RWPE1 (cell line): ENCODE data around the gene MBTD1.
"Not testable (repeated sequence)": the region's sequence is repeated elsewhere in the genome, so short reads cannot be mapped to it uniquely, and the experiment has no call there.

Source experiments
- CTCF ChIA-PET: fragments of 350-600 bp; sonication (Branson Sonifier 250); formaldehyde crosslinking; extraction: SDS; loops from one replicate; lab custom pipeline; 2021; lab: Yijun Ruan, JAX
- POLR2A ChIA-PET: fragments of 400-600 bp; formaldehyde crosslinking; extraction: SDS; loops from one replicate; lab custom pipeline; 2020; ENCODE audit warnings: antibody characterized with exemption; ENCODE audit not compliant: low non-redundant PET; lab: Yijun Ruan, JAX
- DNase-seq: peaks from one replicate; pipeline ENCODE4 v3.0.0; 2012; ENCODE audit warnings: low spot score
- H3K27ac ChIP-seq: fragments of 450-650 bp; 2 replicates; pipeline ENCODE4 v1.5.1; 2017
- CTCF ChIP-seq: fragments of 450-650 bp; conservative IDR thresholded peaks from 2 replicates; pipeline ENCODE4 v1.5.1; 2017; ENCODE audit warnings: low read depth, mild to moderate bottlenecking

The MBTD1 gene

GRCh38 chr17:51259564-51260236 lies at the start of gene MBTD1:
MBTD1 (minus strand) TSS chr17:51260049; CDS start chr17:51225161, 34,888 bp downstream.
- ChIA-PET POLR2A (no interaction called here), CTCF (no interaction called here)
- H3K27ac ChIP-seq, result peak within 1 kb of the TSS; percentile 96
- peak; percentile 96 for DNase-seq
- TF ChIP-seq CTCF, result no peak

- ChIA-PET CTCF (no interaction called here), POLR2A (no interaction called here)
- no peak for DNase-seq
- no peak overlapping the region for H3K27ac ChIP-seq
- TF ChIP-seq CTCF, result no peak
Observed at GRCh38 chr17:51305182-51305581, 45.3 kb upstream of the MBTD1 start.

GRCh38 chr17:51299859-51300258 lies 40.0 kb upstream of the MBTD1 start:
- ChIA-PET CTCF (interaction anchor here (1.8 kb wide), 1 partner anchor 235 kb away, joined by 16 read pairs; no protein-coding TSS in a partner anchor), POLR2A (no interaction called here)
- H3K27ac ChIP-seq, result no peak overlapping the region
- DNase-seq, result no peak
- no peak for TF ChIP-seq CTCF

GRCh38 chr17:51298508-51299371 lies 38.9 kb upstream of the MBTD1 start:
- no peak overlapping the region for H3K27ac ChIP-seq
- peak; percentile 80 for TF ChIP-seq CTCF
- peak; percentile 31 for DNase-seq
- ChIA-PET CTCF (interaction anchor here (0.5 to 1.8 kb wide), 11 partner anchors 9 to 334 kb away, joined by 3 to 16 read pairs (median 3); no protein-coding TSS in a partner anchor), POLR2A (no interaction called here)

GRCh38 chr17:51294338-51294737 lies 34.5 kb upstream of the MBTD1 start:
- CTCF ChIA-PET, result not testable (repeated sequence)

GRCh38 chr17:51289696-51290111 lies 29.9 kb upstream of the MBTD1 start:
- DNase-seq, result no peak
- CTCF ChIA-PET, result interaction anchor here (1.7 kb wide), 1 partner anchor 9 kb away, joined by 5 read pairs; no protein-coding TSS in a partner anchor
- POLR2A ChIA-PET, result no interaction called here
- no peak overlapping the region for H3K27ac ChIP-seq
- no peak for TF ChIP-seq CTCF

More at GRCh38 chr17:51294338-51294737, 34.5 kb upstream of the MBTD1 start:
- POLR2A ChIA-PET, DNase-seq, H3K27ac ChIP-seq: not testable (repeated sequence)
